ENCODE measurements around the gene DCLK1. TPM values are rescaled to one million over a fixed set of nuclear protein-coding genes. Genes with fewer than 3 reads are reported as not detected.

DCLK1 gene
- total RNA-seq, 1 experiment from 2014 or later: 36.2 TPM

GRCh38 chr13:35859981-35860380 lies 271.2 kb downstream of the DCLK1 start:
- Histone ChIP-seq H4K8ac (replicated peaks; ENCODE audit: insufficient read length, low read depth, low read length) (no peak overlapping the region), H3K4me1 (ENCODE audit: insufficient read depth, low read length) (peaks cover 31% of the 10 kb centered on the region; the same call in 1 of the 2 replicates), H2BK120ac (ENCODE audit: low read depth, low read length, poor library complexity, severe bottlenecking) (no peak overlapping the region), H2BK20ac (ENCODE audit: low read depth, low read length, poor library complexity, severe bottlenecking) (no peak overlapping the region), H3K18ac (ENCODE audit: insufficient read length, low read depth, low read length) (no peak overlapping the region), H3K79me2 (ENCODE audit: insufficient read depth, low read length) (no peaks in the 10 kb centered on the region), H2AFZ (ENCODE audit: low read length) (no peak overlapping the region), H4K5ac (ENCODE audit: insufficient read length, low read depth, low read length) (no peak overlapping the region), H3K23me2 (ENCODE audit: insufficient read length, low read depth, low read length, poor library complexity, severe bottlenecking) (peaks cover 4% of the 10 kb centered on the region), H3K9ac (ENCODE audit: extremely low read depth, insufficient read length, low read length) (no peak overlapping the region), H2BK12ac (ENCODE audit: insufficient read length, low read depth, low read length) (no peak overlapping the region), H3K27ac (ENCODE audit: insufficient read length, low read depth, low read length) (no peak overlapping the region), H4K91ac (ENCODE audit: insufficient read length, low read depth, low read length) (no peak overlapping the region), H3K79me1 (ENCODE audit: insufficient read depth, low read depth, low read length, poor library complexity, severe bottlenecking) (no peaks in the 10 kb centered on the region), H3T11ph (ENCODE audit: low read length) (no peak overlapping the region), H3K23ac (ENCODE audit: insufficient read length, low read depth, low read length) (no peak overlapping the region), H3K56ac (ENCODE audit: insufficient read length, low read depth, low read length) (no peak overlapping the region), H3K4ac (ENCODE audit: low read depth, low read length) (no peak overlapping the region), H2AK5ac (ENCODE audit: insufficient read length, low read length) (no peak overlapping the region), H3K14ac (ENCODE audit: insufficient read depth, low read length) (no peak overlapping the region), H2BK15ac (ENCODE audit: low read depth, low read length) (no peak overlapping the region), H3K4me2 (ENCODE audit: insufficient read depth, insufficient read length, low read length) (no peak overlapping the region), H2BK5ac (ENCODE audit: insufficient read length, low read length) (no peak overlapping the region), H3K9me3 (ENCODE audit: control insufficient read depth, low read depth, low read length) (no peaks in the 10 kb centered on the region), H4K20me1 (ENCODE audit: control insufficient read depth, insufficient read depth, insufficient read length) (no peaks in the 10 kb centered on the region), H3K27me3 (ENCODE audit: insufficient read depth, low read length) (no peaks in the 10 kb centered on the region)
- no peaks in the 10 kb centered on the region for H3K9me3 Mint-ChIP-seq
- peaks cover 58 to 62% of the 10 kb centered on the region in 2 experiments for H3K4me1 Mint-ChIP-seq
- no peaks in the 10 kb centered on the region for H3K27me3 Mint-ChIP-seq (ENCODE audit: low read depth)
- WGBS (ENCODE audit: extremely low coverage, insufficient read length, low lambda C conversion rate): no CpG with 5 or more reads among the region's 4 CpGs
- H3K4me3 Mint-ChIP-seq: no peak overlapping the region
- no peak overlapping the region; a peak in 1 of 7 replicates for H3K27ac Mint-ChIP-seq
- H3K36me3 Mint-ChIP-seq (ENCODE audit: insufficient read depth in 1 of 3, low read depth in 3 of 3): no peaks in the 10 kb centered on the region; a peak in 1 of 7 replicates
- DNase-seq: no peak
- TF ChIP-seq, protein P1, sequence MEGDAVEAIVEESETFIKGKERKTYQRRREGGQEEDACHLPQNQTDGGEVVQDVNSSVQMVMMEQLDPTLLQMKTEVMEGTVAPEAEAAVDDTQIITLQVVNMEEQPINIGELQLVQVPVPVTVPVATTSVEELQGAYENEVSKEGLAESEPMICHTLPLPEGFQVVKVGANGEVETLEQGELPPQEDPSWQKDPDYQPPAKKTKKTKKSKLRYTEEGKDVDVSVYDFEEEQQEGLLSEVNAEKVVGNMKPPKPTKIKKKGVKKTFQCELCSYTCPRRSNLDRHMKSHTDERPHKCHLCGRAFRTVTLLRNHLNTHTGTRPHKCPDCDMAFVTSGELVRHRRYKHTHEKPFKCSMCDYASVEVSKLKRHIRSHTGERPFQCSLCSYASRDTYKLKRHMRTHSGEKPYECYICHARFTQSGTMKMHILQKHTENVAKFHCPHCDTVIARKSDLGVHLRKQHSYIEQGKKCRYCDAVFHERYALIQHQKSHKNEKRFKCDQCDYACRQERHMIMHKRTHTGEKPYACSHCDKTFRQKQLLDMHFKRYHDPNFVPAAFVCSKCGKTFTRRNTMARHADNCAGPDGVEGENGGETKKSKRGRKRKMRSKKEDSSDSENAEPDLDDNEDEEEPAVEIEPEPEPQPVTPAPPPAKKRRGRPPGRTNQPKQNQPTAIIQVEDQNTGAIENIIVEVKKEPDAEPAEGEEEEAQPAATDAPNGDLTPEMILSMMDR (conservative IDR thresholded peaks at IDR 0.05): no peak
